GM12872 (cell line): ENCODE measurements around the gene GORASP2.

Source experiments
- TF ChIP-seq, protein P1 (sequence below): IDR thresholded peaks from 3 replicates; pipeline ENCODE4 v1.5.1; 2011; ENCODE audit warnings: low read depth, mild to moderate bottlenecking, low read length, moderate library complexity; ENCODE audit not compliant: insufficient read depth

Gene GORASP2

DNA sequence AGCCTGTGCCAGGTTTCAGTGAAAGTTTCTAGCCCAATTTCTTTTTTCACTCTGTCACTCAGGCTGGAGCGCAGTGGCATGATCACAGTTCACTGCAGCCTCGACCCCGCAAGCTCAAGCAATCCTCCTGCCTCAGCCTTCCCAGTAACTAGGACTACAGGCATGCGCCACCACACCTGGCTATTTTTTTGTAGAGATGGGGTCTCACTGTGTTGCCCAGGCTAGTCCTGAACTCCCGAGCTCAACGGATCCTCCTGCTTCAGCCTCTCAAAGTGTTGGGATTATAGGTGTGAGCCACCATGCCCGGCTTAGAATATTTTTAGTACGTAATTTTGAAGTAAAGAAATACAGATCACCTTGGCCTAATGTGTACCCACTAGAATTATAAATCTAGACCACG lies 87.1 kb downstream of the GORASP2 start:
- TF ChIP-seq, protein P1, sequence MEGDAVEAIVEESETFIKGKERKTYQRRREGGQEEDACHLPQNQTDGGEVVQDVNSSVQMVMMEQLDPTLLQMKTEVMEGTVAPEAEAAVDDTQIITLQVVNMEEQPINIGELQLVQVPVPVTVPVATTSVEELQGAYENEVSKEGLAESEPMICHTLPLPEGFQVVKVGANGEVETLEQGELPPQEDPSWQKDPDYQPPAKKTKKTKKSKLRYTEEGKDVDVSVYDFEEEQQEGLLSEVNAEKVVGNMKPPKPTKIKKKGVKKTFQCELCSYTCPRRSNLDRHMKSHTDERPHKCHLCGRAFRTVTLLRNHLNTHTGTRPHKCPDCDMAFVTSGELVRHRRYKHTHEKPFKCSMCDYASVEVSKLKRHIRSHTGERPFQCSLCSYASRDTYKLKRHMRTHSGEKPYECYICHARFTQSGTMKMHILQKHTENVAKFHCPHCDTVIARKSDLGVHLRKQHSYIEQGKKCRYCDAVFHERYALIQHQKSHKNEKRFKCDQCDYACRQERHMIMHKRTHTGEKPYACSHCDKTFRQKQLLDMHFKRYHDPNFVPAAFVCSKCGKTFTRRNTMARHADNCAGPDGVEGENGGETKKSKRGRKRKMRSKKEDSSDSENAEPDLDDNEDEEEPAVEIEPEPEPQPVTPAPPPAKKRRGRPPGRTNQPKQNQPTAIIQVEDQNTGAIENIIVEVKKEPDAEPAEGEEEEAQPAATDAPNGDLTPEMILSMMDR: no peak
